MM.1S (cell line): ENCODE data around the gene AGTRAP.

ENCODE experiments used
- EZH2 ChIP-seq: fragments of 300-600 bp; sonication (generic); optimal IDR thresholded peaks from 2 replicates; pipeline ENCODE3; 2017; ENCODE audit warnings: low read depth, mild to moderate bottlenecking, antibody characterized with exemption, low read length, mixed read lengths
- EZH2phosphoT487 ChIP-seq: fragments of 300-600 bp; sonication (generic); IDR thresholded peaks from 2 replicates; pipeline ENCODE4 v1.6.1; 2018; ENCODE audit warnings: antibody characterized with exemption, low read length
- TF ChIP-seq, protein P1 (sequence below): fragments of 300-600 bp; sonication (generic); IDR thresholded peaks from 2 replicates; pipeline ENCODE4 v1.5.1; 2016; ENCODE audit warnings: antibody characterized with exemption, low read length, mixed read lengths

DNA sequence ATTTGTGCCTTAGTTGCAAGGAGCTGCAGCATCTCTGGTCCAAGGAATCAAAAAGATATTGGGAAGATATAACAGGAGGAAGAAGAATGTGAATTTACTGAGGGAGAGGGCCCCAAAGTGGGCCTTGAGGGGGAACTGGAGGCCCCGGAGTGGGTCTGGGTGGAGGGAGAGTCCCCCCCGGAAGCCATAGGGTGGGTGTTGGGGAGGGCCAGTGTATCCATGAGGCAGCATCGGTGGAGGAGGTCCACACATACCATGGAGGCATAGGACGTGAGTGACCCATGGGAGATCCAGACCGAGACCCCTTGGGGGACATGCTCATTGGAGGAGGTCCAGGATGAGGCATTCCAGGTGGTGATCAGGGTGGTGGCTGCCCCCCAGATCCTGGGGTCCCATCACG is 25.3 kb downstream of the AGTRAP start:
- TF ChIP-seq, protein P1, sequence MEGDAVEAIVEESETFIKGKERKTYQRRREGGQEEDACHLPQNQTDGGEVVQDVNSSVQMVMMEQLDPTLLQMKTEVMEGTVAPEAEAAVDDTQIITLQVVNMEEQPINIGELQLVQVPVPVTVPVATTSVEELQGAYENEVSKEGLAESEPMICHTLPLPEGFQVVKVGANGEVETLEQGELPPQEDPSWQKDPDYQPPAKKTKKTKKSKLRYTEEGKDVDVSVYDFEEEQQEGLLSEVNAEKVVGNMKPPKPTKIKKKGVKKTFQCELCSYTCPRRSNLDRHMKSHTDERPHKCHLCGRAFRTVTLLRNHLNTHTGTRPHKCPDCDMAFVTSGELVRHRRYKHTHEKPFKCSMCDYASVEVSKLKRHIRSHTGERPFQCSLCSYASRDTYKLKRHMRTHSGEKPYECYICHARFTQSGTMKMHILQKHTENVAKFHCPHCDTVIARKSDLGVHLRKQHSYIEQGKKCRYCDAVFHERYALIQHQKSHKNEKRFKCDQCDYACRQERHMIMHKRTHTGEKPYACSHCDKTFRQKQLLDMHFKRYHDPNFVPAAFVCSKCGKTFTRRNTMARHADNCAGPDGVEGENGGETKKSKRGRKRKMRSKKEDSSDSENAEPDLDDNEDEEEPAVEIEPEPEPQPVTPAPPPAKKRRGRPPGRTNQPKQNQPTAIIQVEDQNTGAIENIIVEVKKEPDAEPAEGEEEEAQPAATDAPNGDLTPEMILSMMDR: no peak
- TF ChIP-seq EZH2 (no peak), EZH2phosphoT487 (no peak)
